ENCODE data around the gene GALNT16. TPM values are rescaled to one million over a fixed set of nuclear protein-coding genes. Genes with fewer than 3 reads are reported as not detected.
"Not testable (repeated sequence)": the region's sequence is repeated elsewhere in the genome, so short reads cannot be mapped to it uniquely, and the experiment has no call there.

The GALNT16 gene
- total RNA-seq, 1 experiment from 2014 or later: 0.03 TPM

- H3K4me1 ChIP-seq (replicated peaks): peaks cover 22% of the 10 kb centered on the region
- peaks cover 39% of the 10 kb centered on the region for H3K27me3 ChIP-seq (replicated peaks)
- DNase-seq (ENCODE audit: low read depth in 1 of 2, low spot score in 2 of 2): no peak
- H3K27ac ChIP-seq: no peak overlapping the region
- no peaks in the 10 kb centered on the region for H3K36me3 ChIP-seq
- H3K9me3 ChIP-seq (replicated peaks): no peaks in the 10 kb centered on the region
- no peak overlapping the region for H3K4me3 ChIP-seq
Measured at GRCh38 chr14:69263771-69264170, 3.8 kb downstream of the GALNT16 start.

GRCh38 chr14:69266572-69267345 is 6.8 kb downstream of the GALNT16 start:
- Histone ChIP-seq H3K36me3 (no peaks in the 10 kb centered on the region), H3K4me1 (replicated peaks) (peaks cover 9% of the 10 kb centered on the region), H3K9me3 (replicated peaks) (no peaks in the 10 kb centered on the region), H3K27me3 (replicated peaks) (peaks cover 10% of the 10 kb centered on the region), H3K4me3 (no peak overlapping the region), H3K27ac (no peak overlapping the region)
- DNase-seq (ENCODE audit: low read depth in 1 of 2, low spot score in 2 of 2): no peak

- no peak for DNase-seq (ENCODE audit: low read depth in 1 of 2, low spot score in 2 of 2)
- Histone ChIP-seq H3K4me1 (replicated peaks) (peaks cover 9% of the 10 kb centered on the region), H3K36me3 (no peaks in the 10 kb centered on the region), H3K27me3 (replicated peaks) (peaks cover 3% of the 10 kb centered on the region; the same call in 1 of the 2 replicates), H3K27ac (no peak overlapping the region), H3K4me3 (no peak overlapping the region), H3K9me3 (replicated peaks) (no peaks in the 10 kb centered on the region)
Measured at GRCh38 chr14:69267492-69267891, 7.5 kb downstream of the GALNT16 start.

- Histone ChIP-seq H3K36me3 (no peaks in the 10 kb centered on the region), H3K4me3 (no peak overlapping the region), H3K27ac (no peak overlapping the region), H3K4me1 (replicated peaks) (peaks cover 9% of the 10 kb centered on the region), H3K27me3 (replicated peaks) (0 out of 2 replicates have a peak, but pooled peaks cover under 1% of the 10 kb centered on the region), H3K9me3 (replicated peaks) (no peaks in the 10 kb centered on the region)
- no peak for DNase-seq (ENCODE audit: low read depth in 1 of 2, low spot score in 2 of 2)
Measured at GRCh38 chr14:69268223-69268622, 8.3 kb downstream of the GALNT16 start.

GRCh38 chr14:69268763-69269162 is 8.8 kb downstream of the GALNT16 start:
- no peak overlapping the region for H3K27ac ChIP-seq
- no peak for DNase-seq (ENCODE audit: low read depth in 1 of 2, low spot score in 2 of 2)
- H3K36me3 ChIP-seq: no peaks in the 10 kb centered on the region
- H3K4me3 ChIP-seq: no peak overlapping the region
- H3K27me3 ChIP-seq (replicated peaks): no peaks in the 10 kb centered on the region
- H3K4me1 ChIP-seq (replicated peaks): peaks cover 9% of the 10 kb centered on the region
- H3K9me3 ChIP-seq (replicated peaks): no peaks in the 10 kb centered on the region

- H3K27ac ChIP-seq: no peak overlapping the region
- H3K9me3 ChIP-seq (replicated peaks): no peaks in the 10 kb centered on the region
- no peaks in the 10 kb centered on the region for H3K36me3 ChIP-seq
- no peak for DNase-seq (ENCODE audit: low read depth in 1 of 2, low spot score in 2 of 2)
- peaks cover 9% of the 10 kb centered on the region for H3K4me1 ChIP-seq (replicated peaks)
- H3K4me3 ChIP-seq: no peak overlapping the region
- H3K27me3 ChIP-seq (replicated peaks): no peaks in the 10 kb centered on the region
Measured at GRCh38 chr14:69269381-69269780, 9.4 kb downstream of the GALNT16 start.

GRCh38 chr14:69270097-69270496 is 10.1 kb downstream of the GALNT16 start:
- Histone ChIP-seq H3K27ac (no peak overlapping the region), H3K27me3 (replicated peaks) (no peaks in the 10 kb centered on the region), H3K4me1 (replicated peaks) (peaks cover 9% of the 10 kb centered on the region), H3K36me3 (no peaks in the 10 kb centered on the region), H3K9me3 (replicated peaks) (no peaks in the 10 kb centered on the region), H3K4me3 (no peak overlapping the region)
- DNase-seq (ENCODE audit: low read depth in 1 of 2, low spot score in 2 of 2): no peak

GRCh38 chr14:69270795-69271708 is 11.1 kb downstream of the GALNT16 start:
- no peaks in the 10 kb centered on the region for H3K9me3 ChIP-seq (replicated peaks)
- DNase-seq (ENCODE audit: low read depth in 1 of 2, low spot score in 2 of 2): no peak
- no peaks in the 10 kb centered on the region for H3K36me3 ChIP-seq
- H3K27me3 ChIP-seq (replicated peaks): no peaks in the 10 kb centered on the region
- H3K4me3 ChIP-seq: no peak overlapping the region
- H3K4me1 ChIP-seq (replicated peaks): peaks cover 9% of the 10 kb centered on the region
- no peak overlapping the region for H3K27ac ChIP-seq

GRCh38 chr14:69274321-69274720 is 14.4 kb downstream of the GALNT16 start:
- no peaks in the 10 kb centered on the region for H3K36me3 ChIP-seq

GRCh38 chr14:69275331-69275730 is 15.4 kb downstream of the GALNT16 start:
- no peak overlapping the region for H3K27ac ChIP-seq
- DNase-seq (ENCODE audit: low read depth in 1 of 2, low spot score in 2 of 2): no peak
- no peaks in the 10 kb centered on the region for H3K4me1 ChIP-seq (replicated peaks)
- no peak overlapping the region for H3K4me3 ChIP-seq
- no peaks in the 10 kb centered on the region for H3K9me3 ChIP-seq (replicated peaks)
- H3K36me3 ChIP-seq: no peaks in the 10 kb centered on the region
- no peaks in the 10 kb centered on the region for H3K27me3 ChIP-seq (replicated peaks)

More at GRCh38 chr14:69274321-69274720, 14.4 kb downstream of the GALNT16 start:
- Histone ChIP-seq H3K4me1 (replicated peaks) (no peaks in the 10 kb centered on the region), H3K4me3 (no peak overlapping the region), H3K27me3 (replicated peaks) (no peaks in the 10 kb centered on the region), H3K27ac (no peak overlapping the region), H3K9me3 (replicated peaks) (no peaks in the 10 kb centered on the region)
- DNase-seq (ENCODE audit: low read depth in 1 of 2, low spot score in 2 of 2): no peak

GRCh38 chr14:69277356-69277755 is 17.4 kb downstream of the GALNT16 start:
- not testable (repeated sequence) for H3K27me3 ChIP-seq (replicated peaks); H3K4me1 ChIP-seq (replicated peaks); DNase-seq (ENCODE audit: low read depth in 1 of 2, low spot score in 2 of 2); H3K27ac ChIP-seq; H3K9me3 ChIP-seq (replicated peaks); H3K36me3 ChIP-seq; H3K4me3 ChIP-seq

- H3K4me1 ChIP-seq (replicated peaks): no peaks in the 10 kb centered on the region
- H3K27ac ChIP-seq: no peak overlapping the region
- H3K27me3 ChIP-seq (replicated peaks): no peaks in the 10 kb centered on the region
- no peaks in the 10 kb centered on the region for H3K9me3 ChIP-seq (replicated peaks)
- no peak overlapping the region for H3K4me3 ChIP-seq
- no peak for DNase-seq (ENCODE audit: low read depth in 1 of 2, low spot score in 2 of 2)
- no peaks in the 10 kb centered on the region for H3K36me3 ChIP-seq
Measured at GRCh38 chr14:69280746-69281291, 20.9 kb downstream of the GALNT16 start.

- H3K27ac ChIP-seq: no peak overlapping the region
- no peaks in the 10 kb centered on the region for H3K9me3 ChIP-seq (replicated peaks)
- no peaks in the 10 kb centered on the region for H3K4me1 ChIP-seq (replicated peaks)
- H3K4me3 ChIP-seq: no peak overlapping the region
- H3K36me3 ChIP-seq: no peaks in the 10 kb centered on the region
- H3K27me3 ChIP-seq (replicated peaks): no peaks in the 10 kb centered on the region
- no peak for DNase-seq (ENCODE audit: low read depth in 1 of 2, low spot score in 2 of 2)
Measured at GRCh38 chr14:69281450-69282169, 21.7 kb downstream of the GALNT16 start.

Data from SJSA1 (cell line).